Kidney (tissue), 14 donors: ENCODE results near the gene SLC9A5. TPM values are rescaled to one million over a fixed set of nuclear protein-coding genes. Genes with fewer than 3 reads are reported as not detected.

ENCODE experiments used
- DNase-seq, 5 donors: peaks; one replicate each; pipeline ENCODE4 v3.0.0-alpha.2; 2013 to 2020
- FAIRE-seq: peaks from 2 replicates; lab custom pipeline; 2012; peaks lifted over from hg19 to GRCh38; lab: Jason Lieb, UNC
- H3K27ac ChIP-seq, 2 donors: one replicate each; pipeline ENCODE4 v1.7.0; 2013; ENCODE audit warnings: low read depth in 2 of 2, low read length in 2 of 2, inconsistent platforms in 1 of 2
- H3K27me3 ChIP-seq: one replicate; pipeline ENCODE4 v1.7.1; 2013; ENCODE audit warnings: low read length, inconsistent platforms; ENCODE audit not compliant: control insufficient read depth, insufficient read depth
- H3K36me3 ChIP-seq, 3 donors: one replicate each; pipeline versions ENCODE4 v1.7.0 to v1.7.1; 2013; ENCODE audit warnings: low read length in 3 of 3, control low read depth in 1 of 3, inconsistent platforms in 1 of 3; ENCODE audit not compliant: insufficient read depth in 3 of 3, control insufficient read depth in 2 of 3
- H3K4me1 ChIP-seq, 3 donors: one replicate each; pipeline versions ENCODE4 v1.7.0 to v1.7.1; 2013; ENCODE audit warnings: low read length in 3 of 3, inconsistent platforms in 1 of 3, low read depth in 1 of 3; ENCODE audit not compliant: control insufficient read depth in 2 of 3, insufficient read depth in 2 of 3
- H3K4me3 ChIP-seq, 3 donors: one replicate each; pipeline versions ENCODE4 v1.7.0 to v1.8.1; 2013; ENCODE audit warnings: low read length in 3 of 3, control low read depth in 1 of 3, inconsistent platforms in 1 of 3
- H3K9ac ChIP-seq, 3 donors: one replicate each; pipeline versions ENCODE4 v1.7.0 to v1.7.1; 2013; ENCODE audit warnings: low read length in 3 of 3, control low read depth in 1 of 3, inconsistent platforms in 1 of 3
- H3K9me3 ChIP-seq, 3 donors: one replicate each; pipeline versions ENCODE4 v1.7.0 to v1.7.1; 2013; ENCODE audit warnings: low read length in 3 of 3, control low read depth in 1 of 3, inconsistent platforms in 1 of 3; ENCODE audit not compliant: control insufficient read depth in 2 of 3, insufficient read depth in 1 of 3
- intact Hi-C: fragments of 100-400 bp; cut with DNase I; formaldehyde crosslinking; loops from one replicate; pipeline ENCODE4 v1.11.1; 2022
- polyA plus RNA-seq: library from polyadenylated mRNA; stranded (reverse); fragments of 350-450 nt; fragmentation: Illumina TruSeq; extraction: RNeasy Lipid Tissue Mini Kit (QIAGEN cat#74804); gene quantifications from one replicate; pipeline ENCODE4 v1.2.3, GENCODE V29; 2014; ENCODE audit warnings: low read depth, low replicate concordance; ENCODE audit not compliant: insufficient read depth
- total RNA-seq: library from RNA; stranded (reverse); fragmentation: NEBNext Ultra II Directional; extraction: Animal tissue kit (Norgen Biotek cat#: 25700); gene quantifications from one replicate; pipeline ENCODE4 v1.2.1, GENCODE V29; 2021
- TF ChIP-seq, protein P1 (sequence below): IDR thresholded peaks from 3 replicates; pipeline ENCODE4 v1.5.1; 2012; ENCODE audit warnings: mild to moderate bottlenecking, moderate library complexity, borderline replicate concordance; ENCODE audit not compliant: insufficient read depth; ENCODE audit errors: extremely low read depth
- donor health status: control.
- donor health status: control.
- donor health status: control.
- donor health status: control.
- donor health status: control.
- donor health status: DM: yes; HTN: yes; CAD: no.
- donor health status: Normal renal cell carcinoma (clear cell type).

The SLC9A5 gene
- total and polyA plus RNA-seq, 2 donors from 2014 or later = 0.92 to 1.1 TPM

DNA sequence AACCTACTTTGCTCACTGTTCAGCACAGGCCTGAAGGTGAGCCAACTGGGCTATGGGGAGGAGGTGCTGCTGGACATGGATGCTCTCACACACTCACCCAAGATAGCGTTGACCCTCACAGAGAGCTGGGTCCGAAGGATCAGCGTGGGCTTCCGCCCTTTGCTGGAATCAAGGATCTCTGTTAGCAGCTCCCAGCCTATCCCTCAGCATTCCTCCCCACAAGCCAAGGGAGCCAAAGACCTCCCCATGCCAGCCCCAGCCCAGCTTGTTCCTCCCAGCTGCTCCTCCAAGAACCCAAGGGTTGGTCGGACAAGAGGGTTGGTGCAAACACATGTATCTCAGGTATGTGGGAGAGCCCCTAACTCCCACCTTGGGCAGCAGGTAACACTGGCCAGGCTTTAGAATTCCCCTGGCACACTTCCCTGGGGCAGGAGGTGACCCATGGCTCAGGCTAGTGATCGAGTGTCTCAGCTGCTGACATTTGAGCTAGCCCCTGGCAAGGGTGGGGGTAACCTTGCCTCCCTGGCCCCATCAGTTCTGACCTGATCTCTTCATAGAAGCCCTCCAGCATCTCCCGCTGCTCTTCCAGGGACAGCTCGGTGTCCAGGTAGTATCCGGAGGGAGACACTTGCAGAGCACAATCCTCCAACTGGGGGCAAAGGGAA is 9.8 kb upstream of the SLC9A5 start:
- Histone ChIP-seq H3K9ac (no peak overlapping the region), H3K4me3 (no peak overlapping the region), H3K9me3 (no peaks in the 10 kb centered on the region), H3K27me3 (no peaks in the 10 kb centered on the region), H3K4me1 (peaks cover 0 to 19% (median 6%) of the 10 kb centered on the region in 3 donors), H3K27ac (no peak overlapping the region), H3K36me3 (peaks cover 0 to 33% (median 17%) of the 10 kb centered on the region in 3 donors)
- intact Hi-C loops = no loop called here
- TF ChIP-seq, protein P1, sequence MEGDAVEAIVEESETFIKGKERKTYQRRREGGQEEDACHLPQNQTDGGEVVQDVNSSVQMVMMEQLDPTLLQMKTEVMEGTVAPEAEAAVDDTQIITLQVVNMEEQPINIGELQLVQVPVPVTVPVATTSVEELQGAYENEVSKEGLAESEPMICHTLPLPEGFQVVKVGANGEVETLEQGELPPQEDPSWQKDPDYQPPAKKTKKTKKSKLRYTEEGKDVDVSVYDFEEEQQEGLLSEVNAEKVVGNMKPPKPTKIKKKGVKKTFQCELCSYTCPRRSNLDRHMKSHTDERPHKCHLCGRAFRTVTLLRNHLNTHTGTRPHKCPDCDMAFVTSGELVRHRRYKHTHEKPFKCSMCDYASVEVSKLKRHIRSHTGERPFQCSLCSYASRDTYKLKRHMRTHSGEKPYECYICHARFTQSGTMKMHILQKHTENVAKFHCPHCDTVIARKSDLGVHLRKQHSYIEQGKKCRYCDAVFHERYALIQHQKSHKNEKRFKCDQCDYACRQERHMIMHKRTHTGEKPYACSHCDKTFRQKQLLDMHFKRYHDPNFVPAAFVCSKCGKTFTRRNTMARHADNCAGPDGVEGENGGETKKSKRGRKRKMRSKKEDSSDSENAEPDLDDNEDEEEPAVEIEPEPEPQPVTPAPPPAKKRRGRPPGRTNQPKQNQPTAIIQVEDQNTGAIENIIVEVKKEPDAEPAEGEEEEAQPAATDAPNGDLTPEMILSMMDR = no peak
- DNase-seq (peak in 2 of 5 donors; percentile 27 to 40), FAIRE-seq (no peak)

DNA sequence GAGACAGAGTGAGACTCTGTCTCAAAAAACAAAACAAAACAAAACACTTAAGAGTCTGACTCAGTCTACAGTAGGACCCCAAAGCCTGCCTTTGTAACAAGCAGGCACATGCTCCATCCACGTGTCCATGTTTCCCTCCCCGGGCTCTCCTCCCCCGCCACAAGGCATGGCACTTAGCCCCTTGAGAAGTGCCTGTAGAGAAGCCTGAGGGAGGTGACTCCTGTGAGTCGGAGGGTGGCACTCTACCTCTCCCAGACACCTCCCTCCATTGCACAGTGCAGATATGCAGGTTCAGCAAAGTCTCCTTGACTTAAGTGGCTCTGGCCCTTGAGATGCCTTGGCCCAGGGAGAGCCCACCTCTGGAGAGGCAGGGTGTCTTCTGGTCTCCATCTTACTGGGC is 8.3 kb upstream of the SLC9A5 start:
- FAIRE-seq (no peak), DNase-seq (peak in 1 of 5 donors; percentile 39)
- H3K4me1 ChIP-seq = peaks cover 0 to 24% (median 9%) of the 10 kb centered on the region in 3 donors
- peak overlapping the region in 1 of 2 donors; percentile 20 for H3K27ac ChIP-seq
- no peaks in the 10 kb centered on the region for H3K27me3 ChIP-seq
- no peak overlapping the region for H3K4me3 ChIP-seq
- TF ChIP-seq, protein P1 = no peak
- intact Hi-C loops = no loop called here
- peaks cover 0 to 29% (median 17%) of the 10 kb centered on the region in 3 donors for H3K36me3 ChIP-seq
- H3K9me3 ChIP-seq = no peaks in the 10 kb centered on the region
- no peak overlapping the region for H3K9ac ChIP-seq

DNA sequence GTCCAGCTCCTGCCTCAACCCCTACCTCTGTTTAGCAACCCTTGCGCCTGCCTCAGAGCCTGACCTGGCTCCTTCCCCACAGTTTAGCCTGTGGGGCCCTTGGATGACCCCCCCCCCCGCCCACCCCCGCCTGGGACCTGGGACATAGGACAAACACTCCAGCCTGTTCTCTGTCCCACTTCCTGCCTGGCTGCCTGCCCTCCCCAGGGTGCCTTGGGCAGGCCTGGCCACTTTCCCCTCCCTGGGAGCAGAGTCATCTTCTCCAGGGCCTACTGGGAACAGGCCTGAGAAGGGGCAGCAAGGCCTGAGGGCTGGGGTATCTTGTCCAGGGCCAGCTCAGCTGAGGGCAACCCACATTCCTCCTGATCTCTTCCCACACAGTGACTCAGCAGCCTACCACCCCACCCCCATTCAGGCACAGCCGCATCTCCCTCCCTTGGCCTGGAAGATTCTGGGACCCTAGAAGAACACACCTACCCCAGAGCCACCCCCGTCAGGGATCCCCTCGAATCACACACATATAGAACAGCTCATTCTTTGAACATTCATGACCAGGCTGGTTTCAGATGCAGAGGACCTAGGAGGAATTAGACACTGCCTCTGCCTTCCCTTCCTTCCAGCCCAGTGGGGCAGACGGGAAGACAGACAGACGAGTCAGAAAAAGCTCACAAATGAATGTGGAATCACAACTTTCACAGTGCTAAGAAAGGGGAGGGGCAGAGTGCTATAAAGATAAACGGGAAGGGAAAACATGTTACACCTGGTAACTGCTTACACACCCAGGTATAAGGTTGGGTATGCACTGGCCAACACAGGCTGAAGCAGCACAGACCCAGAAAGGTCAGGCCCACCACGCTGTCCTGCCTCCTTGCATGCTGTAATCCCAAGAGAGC is 7.5 kb upstream of the SLC9A5 start:
- H3K36me3 ChIP-seq = peaks cover 0 to 21% (median 12%) of the 10 kb centered on the region in 3 donors

More for the DNA sequence above, 7.5 kb upstream of the SLC9A5 start:
- Histone ChIP-seq H3K27ac (peak overlapping the region; percentile 43 to 78), H3K4me3 (peak overlapping the region in 1 of 3 donors; percentile 12), H3K27me3 (no peaks in the 10 kb centered on the region), H3K9ac (no peak overlapping the region), H3K9me3 (no peaks in the 10 kb centered on the region), H3K4me1 (peaks cover 0 to 27% (median 9%) of the 10 kb centered on the region in 3 donors)
- DNase-seq = peak in 1 of 5 donors; percentile 92
- TF ChIP-seq, protein P1 = no peak
- FAIRE-seq = no peak
- intact Hi-C loops = no loop called here
